ENCODE measurements around the gene CALML5. TPM values are rescaled to one million over a fixed set of nuclear protein-coding genes. Genes with fewer than 3 reads are reported as not detected.
A peak's percentile ranks its signal among the peaks of the same experiment; 100 is the strongest.

CALML5 gene
- total and polyA plus RNA-seq, 9 of the 15 experiments (the other 6 are each of a cell fraction or from before 2014, with no cell fraction given) = not detected

DNA sequence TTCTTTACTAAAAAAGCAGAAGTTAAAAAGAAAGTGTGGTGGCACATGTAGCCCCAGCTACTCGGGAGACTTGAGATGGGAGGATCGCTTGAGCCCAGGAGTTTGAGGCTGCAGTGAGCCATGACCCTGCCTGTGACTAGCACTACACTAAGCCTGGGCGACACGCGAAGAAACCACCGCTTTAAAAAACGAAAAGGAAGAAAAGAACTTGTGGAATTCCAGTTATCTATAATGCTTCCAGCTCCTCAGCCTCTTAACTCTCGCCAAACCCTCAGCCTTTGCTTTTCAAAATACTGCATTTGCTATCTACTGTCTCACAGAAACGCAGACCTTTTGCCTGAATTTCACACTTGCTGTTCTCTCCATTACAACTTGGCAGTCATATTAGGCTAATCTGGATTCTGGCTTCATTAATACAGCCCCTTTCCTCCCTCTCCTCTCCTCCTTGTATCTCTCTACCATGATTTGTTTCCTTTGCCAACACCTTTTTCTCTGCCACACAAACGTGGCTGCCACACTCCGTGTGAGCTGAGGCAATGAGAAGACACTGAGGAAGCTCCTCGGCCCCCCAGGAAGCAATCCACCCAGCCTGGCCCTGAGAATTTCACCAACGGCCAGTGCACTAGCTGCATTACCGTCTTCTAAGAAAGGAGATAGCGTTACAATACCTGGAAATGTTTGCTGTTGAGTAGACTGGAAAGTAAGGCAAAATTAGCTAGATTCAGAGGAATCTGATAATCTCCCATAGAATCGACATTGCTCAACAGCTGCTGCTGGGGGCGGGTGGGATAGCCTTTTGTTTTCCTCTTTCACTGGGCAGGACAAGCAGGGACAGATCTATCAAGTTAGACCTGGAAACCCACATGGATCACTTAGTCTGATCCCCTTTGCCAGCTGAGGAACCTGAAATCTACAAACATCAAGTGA, 37.2 kb downstream of the CALML5 start (continued):
- TF ChIP-seq ZNF766 (CRISPR knock-in tag; conservative IDR thresholded peaks at IDR 0.05) (peak; percentile 47; the same call in 1 of the 2 replicates), EGR1 (conservative IDR thresholded peaks at IDR 0.05) (peak; percentile 16; the same call in 1 of the 2 replicates), SIN3B (IDR thresholded peaks at IDR 0.05; ENCODE audit: low read depth) (no peak), HINFP (tag; conservative IDR thresholded peaks at IDR 0.05; ENCODE audit: low read depth) (peak; percentile 26; the same call in 1 of the 2 replicates), ZNF224 (CRISPR knock-in tag; IDR thresholded peaks at IDR 0.05) (no peak), FOXK1 (CRISPR knock-in tag; IDR thresholded peaks at IDR 0.05; ENCODE audit: borderline replicate concordance) (0 out of 2 replicates have a peak, but pooled peaks have one; percentile 34), ARID1B (IDR thresholded peaks at IDR 0.05) (peak; percentile 87), NELFE (IDR thresholded peaks at IDR 0.05; ENCODE audit: insufficient read depth, insufficient read length) (no peak), HDAC1 (IDR thresholded peaks at IDR 0.05) (peak; percentile 16 to 53; a peak in 1 of 4 replicates), NFE2L1 (tag; IDR thresholded peaks at IDR 0.05; ENCODE audit: borderline replicate concordance, low read depth) (no peak), MIER1 (IDR thresholded peaks at IDR 0.05; ENCODE audit: low read depth) (no peak)
- TF ChIP-seq, protein P1, sequence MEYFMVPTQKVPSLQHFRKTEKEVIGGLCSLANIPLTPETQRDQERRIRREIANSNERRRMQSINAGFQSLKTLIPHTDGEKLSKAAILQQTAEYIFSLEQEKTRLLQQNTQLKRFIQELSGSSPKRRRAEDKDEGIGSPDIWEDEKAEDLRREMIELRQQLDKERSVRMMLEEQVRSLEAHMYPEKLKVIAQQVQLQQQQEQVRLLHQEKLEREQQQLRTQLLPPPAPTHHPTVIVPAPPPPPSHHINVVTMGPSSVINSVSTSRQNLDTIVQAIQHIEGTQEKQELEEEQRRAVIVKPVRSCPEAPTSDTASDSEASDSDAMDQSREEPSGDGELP (CRISPR knock-in tag; IDR thresholded peaks at IDR 0.05; ENCODE audit: borderline replicate concordance) = 0 out of 2 replicates have a peak, but pooled peaks have one; percentile 69
- TF ChIP-seq, protein P2, sequence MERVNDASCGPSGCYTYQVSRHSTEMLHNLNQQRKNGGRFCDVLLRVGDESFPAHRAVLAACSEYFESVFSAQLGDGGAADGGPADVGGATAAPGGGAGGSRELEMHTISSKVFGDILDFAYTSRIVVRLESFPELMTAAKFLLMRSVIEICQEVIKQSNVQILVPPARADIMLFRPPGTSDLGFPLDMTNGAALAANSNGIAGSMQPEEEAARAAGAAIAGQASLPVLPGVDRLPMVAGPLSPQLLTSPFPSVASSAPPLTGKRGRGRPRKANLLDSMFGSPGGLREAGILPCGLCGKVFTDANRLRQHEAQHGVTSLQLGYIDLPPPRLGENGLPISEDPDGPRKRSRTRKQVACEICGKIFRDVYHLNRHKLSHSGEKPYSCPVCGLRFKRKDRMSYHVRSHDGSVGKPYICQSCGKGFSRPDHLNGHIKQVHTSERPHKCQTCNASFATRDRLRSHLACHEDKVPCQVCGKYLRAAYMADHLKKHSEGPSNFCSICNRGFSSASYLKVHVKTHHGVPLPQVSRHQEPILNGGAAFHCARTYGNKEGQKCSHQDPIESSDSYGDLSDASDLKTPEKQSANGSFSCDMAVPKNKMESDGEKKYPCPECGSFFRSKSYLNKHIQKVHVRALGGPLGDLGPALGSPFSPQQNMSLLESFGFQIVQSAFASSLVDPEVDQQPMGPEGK (CRISPR knock-in tag; IDR thresholded peaks at IDR 0.05; ENCODE audit: borderline replicate concordance) = peak; percentile 84; the same call in 1 of the 2 replicates
